PFSK-1 (cell line): ENCODE data around the gene BEST1.

Experiments
- POLR2AphosphoS5 ChIP-seq: IDR thresholded peaks from 2 replicates; pipeline ENCODE4 v1.6.1; 2012; ENCODE audit warnings: low read depth, mild to moderate bottlenecking, control low read depth, low read length, moderate library complexity
- TAF1 ChIP-seq: IDR thresholded peaks from 2 replicates; pipeline ENCODE4 v1.6.1; 2012; ENCODE audit warnings: low read length, control low read depth, borderline replicate concordance; ENCODE audit not compliant: insufficient read depth
- TF ChIP-seq, protein P1 (sequence below), 2 experiments: IDR thresholded peaks; 2 replicates each; pipeline versions ENCODE4 v1.6.1 to v1.8.0; 2011 to 2012; ENCODE audit warnings: low read depth in 2 of 2, low read length in 2 of 2, control low read depth in 1 of 2, inconsistent platforms in 1 of 2, mild to moderate bottlenecking in 1 of 2, moderate library complexity in 1 of 2; ENCODE audit not compliant: insufficient read depth in 1 of 2

GRCh38 chr11:61957021-61957770 lies 7.0 kb downstream of the BEST1 start:
- TF ChIP-seq TAF1 (no peak), POLR2AphosphoS5 (no peak)
- TF ChIP-seq, protein P1, sequence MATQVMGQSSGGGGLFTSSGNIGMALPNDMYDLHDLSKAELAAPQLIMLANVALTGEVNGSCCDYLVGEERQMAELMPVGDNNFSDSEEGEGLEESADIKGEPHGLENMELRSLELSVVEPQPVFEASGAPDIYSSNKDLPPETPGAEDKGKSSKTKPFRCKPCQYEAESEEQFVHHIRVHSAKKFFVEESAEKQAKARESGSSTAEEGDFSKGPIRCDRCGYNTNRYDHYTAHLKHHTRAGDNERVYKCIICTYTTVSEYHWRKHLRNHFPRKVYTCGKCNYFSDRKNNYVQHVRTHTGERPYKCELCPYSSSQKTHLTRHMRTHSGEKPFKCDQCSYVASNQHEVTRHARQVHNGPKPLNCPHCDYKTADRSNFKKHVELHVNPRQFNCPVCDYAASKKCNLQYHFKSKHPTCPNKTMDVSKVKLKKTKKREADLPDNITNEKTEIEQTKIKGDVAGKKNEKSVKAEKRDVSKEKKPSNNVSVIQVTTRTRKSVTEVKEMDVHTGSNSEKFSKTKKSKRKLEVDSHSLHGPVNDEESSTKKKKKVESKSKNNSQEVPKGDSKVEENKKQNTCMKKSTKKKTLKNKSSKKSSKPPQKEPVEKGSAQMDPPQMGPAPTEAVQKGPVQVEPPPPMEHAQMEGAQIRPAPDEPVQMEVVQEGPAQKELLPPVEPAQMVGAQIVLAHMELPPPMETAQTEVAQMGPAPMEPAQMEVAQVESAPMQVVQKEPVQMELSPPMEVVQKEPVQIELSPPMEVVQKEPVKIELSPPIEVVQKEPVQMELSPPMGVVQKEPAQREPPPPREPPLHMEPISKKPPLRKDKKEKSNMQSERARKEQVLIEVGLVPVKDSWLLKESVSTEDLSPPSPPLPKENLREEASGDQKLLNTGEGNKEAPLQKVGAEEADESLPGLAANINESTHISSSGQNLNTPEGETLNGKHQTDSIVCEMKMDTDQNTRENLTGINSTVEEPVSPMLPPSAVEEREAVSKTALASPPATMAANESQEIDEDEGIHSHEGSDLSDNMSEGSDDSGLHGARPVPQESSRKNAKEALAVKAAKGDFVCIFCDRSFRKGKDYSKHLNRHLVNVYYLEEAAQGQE (IDR thresholded peaks at IDR 0.05; ENCODE audit: insufficient read depth in 1 of 2, low read depth in 2 of 2, low read length in 2 of 2), result no peak
